Measurements from ENCODE around the gene LASP1.

DNA sequence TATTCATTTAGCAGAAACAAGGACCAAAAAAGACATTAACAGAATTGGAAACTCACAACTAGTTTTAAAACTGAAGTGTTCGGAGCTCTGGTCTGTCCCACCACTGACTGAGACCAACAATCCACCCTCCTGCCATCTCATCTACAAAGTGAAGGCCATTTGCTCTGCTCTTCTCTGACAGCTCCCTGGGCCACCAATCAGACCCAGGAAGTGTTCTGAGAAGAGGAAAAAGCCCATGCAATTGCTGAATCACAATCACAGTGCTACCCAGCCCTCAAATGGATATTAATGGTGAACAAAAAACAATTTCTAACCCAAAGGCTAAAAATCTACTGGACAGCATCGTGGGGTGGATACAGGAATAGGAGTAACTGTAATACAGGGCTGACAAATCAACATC is 18.4 kb upstream of the LASP1 start:
- TF ChIP-seq, protein P1, sequence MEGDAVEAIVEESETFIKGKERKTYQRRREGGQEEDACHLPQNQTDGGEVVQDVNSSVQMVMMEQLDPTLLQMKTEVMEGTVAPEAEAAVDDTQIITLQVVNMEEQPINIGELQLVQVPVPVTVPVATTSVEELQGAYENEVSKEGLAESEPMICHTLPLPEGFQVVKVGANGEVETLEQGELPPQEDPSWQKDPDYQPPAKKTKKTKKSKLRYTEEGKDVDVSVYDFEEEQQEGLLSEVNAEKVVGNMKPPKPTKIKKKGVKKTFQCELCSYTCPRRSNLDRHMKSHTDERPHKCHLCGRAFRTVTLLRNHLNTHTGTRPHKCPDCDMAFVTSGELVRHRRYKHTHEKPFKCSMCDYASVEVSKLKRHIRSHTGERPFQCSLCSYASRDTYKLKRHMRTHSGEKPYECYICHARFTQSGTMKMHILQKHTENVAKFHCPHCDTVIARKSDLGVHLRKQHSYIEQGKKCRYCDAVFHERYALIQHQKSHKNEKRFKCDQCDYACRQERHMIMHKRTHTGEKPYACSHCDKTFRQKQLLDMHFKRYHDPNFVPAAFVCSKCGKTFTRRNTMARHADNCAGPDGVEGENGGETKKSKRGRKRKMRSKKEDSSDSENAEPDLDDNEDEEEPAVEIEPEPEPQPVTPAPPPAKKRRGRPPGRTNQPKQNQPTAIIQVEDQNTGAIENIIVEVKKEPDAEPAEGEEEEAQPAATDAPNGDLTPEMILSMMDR (IDR thresholded peaks at IDR 0.05) = no peak
- TF ChIP-seq POLR2A (IDR thresholded peaks at IDR 0.05) = no peak
